H1 (cell line): ENCODE data around the gene ACOT7. TPM values are rescaled to one million over a fixed set of nuclear protein-coding genes. Genes with fewer than 3 reads are reported as not detected.

Experiments used
- CBX8 ChIP-seq: fragments of 300-800, 300-1000 bp; sonication (generic); IDR thresholded peaks from 2 replicates; pipeline ENCODE4 v1.7.1; 2016; ENCODE audit warnings: low read depth, low read length, borderline replicate concordance
- GABPA ChIP-seq: IDR thresholded peaks from 2 replicates; pipeline ENCODE4 v1.6.1; 2011; ENCODE audit warnings: mild to moderate bottlenecking, low read length, moderate library complexity, borderline replicate concordance; ENCODE audit not compliant: insufficient read depth
- JUN ChIP-seq: IDR thresholded peaks from 2 replicates; pipeline ENCODE4 v1.6.1; 2011; ENCODE audit warnings: low read depth, mild to moderate bottlenecking, improper control_type of control experiment, low read length
- NANOG ChIP-seq: IDR thresholded peaks from 2 replicates; pipeline ENCODE4 v1.6.1; 2011; ENCODE audit warnings: low read length, low read depth, mild to moderate bottlenecking, inconsistent platforms; ENCODE audit not compliant: insufficient read depth, poor library complexity, severe bottlenecking
- polyA plus RNA-seq, 7 experiments: library from polyadenylated mRNA; depleted of rRNA in 3 of 7; stranded (reverse) in 5 of 7; unstranded in 2 of 7; fragments of >200 nt in 5 of 7; fragments of 200-250 nt in 2 of 7; gene quantifications; 1 replicate in 5 of 7; 2 replicates in 1 of 7; 4 replicates in 1 of 7; pipeline versions ENCODE4 v1.2.1 to v1.2.3, GENCODE V29; 2011 to 2013; ENCODE audit warnings: missing spikeins in 2 of 7, mixed read lengths in 2 of 7
- total RNA-seq: library from RNA; stranded (reverse); fragmentation: NEBNext Ultra II Directional; extraction: Animal tissue kit (Norgen Biotek cat#: 25700); gene quantifications from 2 replicates; pipeline ENCODE4 v1.2.1, GENCODE V29; 2021
- TF ChIP-seq, protein P1 (sequence below): fragments of 300-600 bp; sonication (generic); IDR thresholded peaks from 2 replicates; pipeline ENCODE4 v1.7.1; 2012; ENCODE audit warnings: low read length, moderate library complexity, mild to moderate bottlenecking, inconsistent platforms; ENCODE audit not compliant: insufficient replicate concordance

The ACOT7 gene
- total and polyA plus RNA-seq, 2 of the 8 experiments (the other 6 are each of a cell fraction or from before 2014, with no cell fraction given): 151 to 214 TPM

DNA sequence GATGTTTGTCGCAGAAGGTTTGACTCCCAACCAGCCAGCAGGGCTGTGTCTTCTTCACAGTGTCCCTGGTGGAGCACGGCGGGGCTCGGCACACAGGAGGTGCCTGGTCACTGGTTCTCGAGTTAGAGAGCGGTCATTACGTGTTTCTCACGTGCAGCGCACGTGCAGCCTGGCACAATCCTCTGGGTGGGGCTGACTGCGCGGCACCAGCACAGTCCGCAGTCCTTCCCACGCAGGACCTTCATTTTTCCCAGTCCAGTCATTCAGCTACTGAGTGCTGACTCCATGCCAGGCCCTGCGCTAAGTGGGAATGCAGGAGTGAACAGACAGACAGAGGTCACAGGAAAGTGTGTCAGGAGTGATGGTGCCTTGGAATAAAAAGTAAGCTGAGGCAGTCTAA is 86.5 kb downstream of the ACOT7 start (continued):
- TF ChIP-seq, protein P1, sequence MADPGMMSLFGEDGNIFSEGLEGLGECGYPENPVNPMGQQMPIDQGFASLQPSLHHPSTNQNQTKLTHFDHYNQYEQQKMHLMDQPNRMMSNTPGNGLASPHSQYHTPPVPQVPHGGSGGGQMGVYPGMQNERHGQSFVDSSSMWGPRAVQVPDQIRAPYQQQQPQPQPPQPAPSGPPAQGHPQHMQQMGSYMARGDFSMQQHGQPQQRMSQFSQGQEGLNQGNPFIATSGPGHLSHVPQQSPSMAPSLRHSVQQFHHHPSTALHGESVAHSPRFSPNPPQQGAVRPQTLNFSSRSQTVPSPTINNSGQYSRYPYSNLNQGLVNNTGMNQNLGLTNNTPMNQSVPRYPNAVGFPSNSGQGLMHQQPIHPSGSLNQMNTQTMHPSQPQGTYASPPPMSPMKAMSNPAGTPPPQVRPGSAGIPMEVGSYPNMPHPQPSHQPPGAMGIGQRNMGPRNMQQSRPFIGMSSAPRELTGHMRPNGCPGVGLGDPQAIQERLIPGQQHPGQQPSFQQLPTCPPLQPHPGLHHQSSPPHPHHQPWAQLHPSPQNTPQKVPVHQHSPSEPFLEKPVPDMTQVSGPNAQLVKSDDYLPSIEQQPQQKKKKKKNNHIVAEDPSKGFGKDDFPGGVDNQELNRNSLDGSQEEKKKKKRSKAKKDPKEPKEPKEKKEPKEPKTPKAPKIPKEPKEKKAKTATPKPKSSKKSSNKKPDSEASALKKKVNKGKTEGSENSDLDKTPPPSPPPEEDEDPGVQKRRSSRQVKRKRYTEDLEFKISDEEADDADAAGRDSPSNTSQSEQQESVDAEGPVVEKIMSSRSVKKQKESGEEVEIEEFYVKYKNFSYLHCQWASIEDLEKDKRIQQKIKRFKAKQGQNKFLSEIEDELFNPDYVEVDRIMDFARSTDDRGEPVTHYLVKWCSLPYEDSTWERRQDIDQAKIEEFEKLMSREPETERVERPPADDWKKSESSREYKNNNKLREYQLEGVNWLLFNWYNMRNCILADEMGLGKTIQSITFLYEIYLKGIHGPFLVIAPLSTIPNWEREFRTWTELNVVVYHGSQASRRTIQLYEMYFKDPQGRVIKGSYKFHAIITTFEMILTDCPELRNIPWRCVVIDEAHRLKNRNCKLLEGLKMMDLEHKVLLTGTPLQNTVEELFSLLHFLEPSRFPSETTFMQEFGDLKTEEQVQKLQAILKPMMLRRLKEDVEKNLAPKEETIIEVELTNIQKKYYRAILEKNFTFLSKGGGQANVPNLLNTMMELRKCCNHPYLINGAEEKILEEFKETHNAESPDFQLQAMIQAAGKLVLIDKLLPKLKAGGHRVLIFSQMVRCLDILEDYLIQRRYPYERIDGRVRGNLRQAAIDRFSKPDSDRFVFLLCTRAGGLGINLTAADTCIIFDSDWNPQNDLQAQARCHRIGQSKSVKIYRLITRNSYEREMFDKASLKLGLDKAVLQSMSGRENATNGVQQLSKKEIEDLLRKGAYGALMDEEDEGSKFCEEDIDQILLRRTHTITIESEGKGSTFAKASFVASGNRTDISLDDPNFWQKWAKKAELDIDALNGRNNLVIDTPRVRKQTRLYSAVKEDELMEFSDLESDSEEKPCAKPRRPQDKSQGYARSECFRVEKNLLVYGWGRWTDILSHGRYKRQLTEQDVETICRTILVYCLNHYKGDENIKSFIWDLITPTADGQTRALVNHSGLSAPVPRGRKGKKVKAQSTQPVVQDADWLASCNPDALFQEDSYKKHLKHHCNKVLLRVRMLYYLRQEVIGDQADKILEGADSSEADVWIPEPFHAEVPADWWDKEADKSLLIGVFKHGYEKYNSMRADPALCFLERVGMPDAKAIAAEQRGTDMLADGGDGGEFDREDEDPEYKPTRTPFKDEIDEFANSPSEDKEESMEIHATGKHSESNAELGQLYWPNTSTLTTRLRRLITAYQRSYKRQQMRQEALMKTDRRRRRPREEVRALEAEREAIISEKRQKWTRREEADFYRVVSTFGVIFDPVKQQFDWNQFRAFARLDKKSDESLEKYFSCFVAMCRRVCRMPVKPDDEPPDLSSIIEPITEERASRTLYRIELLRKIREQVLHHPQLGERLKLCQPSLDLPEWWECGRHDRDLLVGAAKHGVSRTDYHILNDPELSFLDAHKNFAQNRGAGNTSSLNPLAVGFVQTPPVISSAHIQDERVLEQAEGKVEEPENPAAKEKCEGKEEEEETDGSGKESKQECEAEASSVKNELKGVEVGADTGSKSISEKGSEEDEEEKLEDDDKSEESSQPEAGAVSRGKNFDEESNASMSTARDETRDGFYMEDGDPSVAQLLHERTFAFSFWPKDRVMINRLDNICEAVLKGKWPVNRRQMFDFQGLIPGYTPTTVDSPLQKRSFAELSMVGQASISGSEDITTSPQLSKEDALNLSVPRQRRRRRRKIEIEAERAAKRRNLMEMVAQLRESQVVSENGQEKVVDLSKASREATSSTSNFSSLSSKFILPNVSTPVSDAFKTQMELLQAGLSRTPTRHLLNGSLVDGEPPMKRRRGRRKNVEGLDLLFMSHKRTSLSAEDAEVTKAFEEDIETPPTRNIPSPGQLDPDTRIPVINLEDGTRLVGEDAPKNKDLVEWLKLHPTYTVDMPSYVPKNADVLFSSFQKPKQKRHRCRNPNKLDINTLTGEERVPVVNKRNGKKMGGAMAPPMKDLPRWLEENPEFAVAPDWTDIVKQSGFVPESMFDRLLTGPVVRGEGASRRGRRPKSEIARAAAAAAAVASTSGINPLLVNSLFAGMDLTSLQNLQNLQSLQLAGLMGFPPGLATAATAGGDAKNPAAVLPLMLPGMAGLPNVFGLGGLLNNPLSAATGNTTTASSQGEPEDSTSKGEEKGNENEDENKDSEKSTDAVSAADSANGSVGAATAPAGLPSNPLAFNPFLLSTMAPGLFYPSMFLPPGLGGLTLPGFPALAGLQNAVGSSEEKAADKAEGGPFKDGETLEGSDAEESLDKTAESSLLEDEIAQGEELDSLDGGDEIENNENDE: no peak
- TF ChIP-seq JUN (no peak), CBX8 (no peak), NANOG (no peak), GABPA (no peak)
